CD4-positive, alpha-beta T cell treated with Interleukin-4 for 1 hour (primary cell): ENCODE data around the gene CR2.
"Not testable (repeated sequence)": the region's sequence is repeated elsewhere in the genome, so short reads cannot be mapped to it uniquely, and the experiment has no call there.

Experiments
- DNase-seq, 2 donors: peaks; one replicate each; pipeline ENCODE4 v3.0.0-alpha.2; 2020 to 2022

CR2 gene

GRCh38 chr1:207516729-207517128 is 62.6 kb downstream of the CR2 start:
- no peak for DNase-seq

- DNase-seq, result no peak
These were observed 64.6 kb downstream of the CR2 start for GRCh38 chr1:207518608-207519236.

- no peak for DNase-seq
These were observed 65.6 kb downstream of the CR2 start for GRCh38 chr1:207519505-207520399.

GRCh38 chr1:207520400-207521345 is 66.5 kb downstream of the CR2 start:
- not testable (repeated sequence) for DNase-seq

- DNase-seq, result not testable (repeated sequence)
These were observed 71.1 kb downstream of the CR2 start for GRCh38 chr1:207525239-207525638.

- DNase-seq, result not testable (repeated sequence)
These were observed 74.3 kb downstream of the CR2 start for GRCh38 chr1:207528401-207528800.

- not testable (repeated sequence) for DNase-seq
These were observed 82.1 kb downstream of the CR2 start for GRCh38 chr1:207536263-207536662.
